Esophagus squamous epithelium (tissue), 5 donors: ENCODE data around the gene PCOLCE2. TPM values are rescaled to one million over a fixed set of nuclear protein-coding genes. Genes with fewer than 3 reads are reported as not detected.

Experiments used
- DNase-seq: peaks from one replicate; lab custom pipeline; 2025; lab: John Stamatoyannopoulos, UW
- H3K27ac ChIP-seq, 4 donors: fragments of 200-600 bp; sonication (generic); one replicate each; pipeline ENCODE4 v1.5.1; 2016 to 2019; ENCODE audit warnings: mild to moderate bottlenecking in 1 of 4
- H3K27me3 ChIP-seq, 4 donors: fragments of 200-600 bp; sonication (generic); 1 replicate in 3 of 4; 2 replicates in 1 of 4; pipeline versions ENCODE4 v1.5.1 to v1.6.0; 2017 to 2021; ENCODE audit warnings: antibody characterized with exemption in 1 of 4
- H3K36me3 ChIP-seq, 3 donors: fragments of 200-600 bp; sonication (generic); one replicate each; pipeline ENCODE4 v1.5.1; 2016 to 2019
- H3K4me1 ChIP-seq, 3 donors: fragments of 200-600 bp; sonication (generic); one replicate each; pipeline ENCODE4 v1.5.1; 2017 to 2019
- H3K4me3 ChIP-seq, 4 donors: fragments of 200-600 bp; sonication (generic); 1 replicate in 3 of 4; 2 replicates in 1 of 4; pipeline ENCODE4 v1.5.1; 2016 to 2019; ENCODE audit warnings: mild to moderate bottlenecking in 2 of 4, moderate library complexity in 1 of 4
- H3K9me3 ChIP-seq, 3 donors: fragments of 200-600 bp; sonication (generic); one replicate each; pipeline ENCODE4 v1.5.1; 2016 to 2019
- POLR2A ChIP-seq, 4 donors: fragments of 450-650 bp; IDR thresholded peaks; one replicate each; pipeline ENCODE4 v1.6.1; 2017; ENCODE audit warnings: antibody characterized with exemption in 4 of 4, mild to moderate bottlenecking in 4 of 4, moderate library complexity in 3 of 4
- WGBS, 2 donors: methylation state at CpG; one replicate each; pipeline ENCODE4 v1.1.5; 2018; 5-methylcytosine and 5-hydroxymethylcytosine counted together
- intact Hi-C: fragments of 100-400 bp; cut with DNase I; formaldehyde crosslinking; loops from one replicate; pipeline ENCODE4 v1.15.0; 2022
- total RNA-seq, 4 donors: library from RNA; depleted of rRNA; stranded (reverse); fragments of >200 nt; gene quantifications; one replicate each; pipeline ENCODE4 v1.1.0, GENCODE V29; 2016
- TF ChIP-seq, protein P1 (sequence below), 6 experiments: fragments of 450-650 bp in 4 of 6; fragments of 200-600 bp in 2 of 6; sonication (generic) in 2 of 6; IDR thresholded peaks; one replicate each; pipeline ENCODE4 v1.5.1; 2016 to 2019; ENCODE audit warnings: antibody characterized with exemption in 6 of 6, mild to moderate bottlenecking in 4 of 6, moderate library complexity in 4 of 6
- donor health status: DM: yes; HTN: yes; CAD: no.

PCOLCE2 gene
- total RNA-seq, 4 donors from 2014 or later: 0.38 to 19.1 (median 6.4) TPM

- Histone ChIP-seq H3K9me3 (no peaks in the 10 kb centered on the region), H3K4me1 (no peaks in the 10 kb centered on the region), H3K36me3 (no peaks in the 10 kb centered on the region), H3K27ac (no peak overlapping the region), H3K4me3 (no peak overlapping the region), H3K27me3 (peaks cover 0 to 12% (median 0%) of the 10 kb centered on the region in 4 donors)
- no peak for TF ChIP-seq POLR2A (IDR thresholded peaks at IDR 0.05)
- TF ChIP-seq, protein P1, sequence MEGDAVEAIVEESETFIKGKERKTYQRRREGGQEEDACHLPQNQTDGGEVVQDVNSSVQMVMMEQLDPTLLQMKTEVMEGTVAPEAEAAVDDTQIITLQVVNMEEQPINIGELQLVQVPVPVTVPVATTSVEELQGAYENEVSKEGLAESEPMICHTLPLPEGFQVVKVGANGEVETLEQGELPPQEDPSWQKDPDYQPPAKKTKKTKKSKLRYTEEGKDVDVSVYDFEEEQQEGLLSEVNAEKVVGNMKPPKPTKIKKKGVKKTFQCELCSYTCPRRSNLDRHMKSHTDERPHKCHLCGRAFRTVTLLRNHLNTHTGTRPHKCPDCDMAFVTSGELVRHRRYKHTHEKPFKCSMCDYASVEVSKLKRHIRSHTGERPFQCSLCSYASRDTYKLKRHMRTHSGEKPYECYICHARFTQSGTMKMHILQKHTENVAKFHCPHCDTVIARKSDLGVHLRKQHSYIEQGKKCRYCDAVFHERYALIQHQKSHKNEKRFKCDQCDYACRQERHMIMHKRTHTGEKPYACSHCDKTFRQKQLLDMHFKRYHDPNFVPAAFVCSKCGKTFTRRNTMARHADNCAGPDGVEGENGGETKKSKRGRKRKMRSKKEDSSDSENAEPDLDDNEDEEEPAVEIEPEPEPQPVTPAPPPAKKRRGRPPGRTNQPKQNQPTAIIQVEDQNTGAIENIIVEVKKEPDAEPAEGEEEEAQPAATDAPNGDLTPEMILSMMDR (IDR thresholded peaks at IDR 0.05): no peak
- DNase-seq: no peak
- intact Hi-C loops: no loop called here
- 53 to 64% methylated on average over 10 to 11 of the region's 11 CpGs for WGBS, 2 donors
Measured at GRCh38 chr3:142904639-142905436, 16.0 kb upstream of the PCOLCE2 start.

DNA sequence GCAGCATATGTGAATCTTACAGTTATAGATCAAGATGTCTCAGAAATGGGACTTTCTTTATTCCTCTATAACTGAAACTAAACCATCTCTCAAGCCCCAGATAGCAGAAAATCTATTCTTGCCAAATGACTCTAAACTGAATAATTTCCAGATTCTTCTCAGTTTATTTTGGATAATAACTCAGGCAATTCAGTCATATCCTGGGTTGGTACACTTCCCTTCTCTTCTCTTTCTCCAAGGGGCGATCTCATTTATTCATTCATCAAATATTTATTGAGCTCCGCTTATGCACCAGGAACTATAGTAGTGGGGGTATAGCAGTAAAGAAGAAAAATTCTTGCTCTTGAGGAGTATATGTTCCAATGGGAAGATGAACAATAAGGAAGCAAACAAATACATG is 13.5 kb upstream of the PCOLCE2 start:
- intact Hi-C loops: no loop called here
- TF ChIP-seq, protein P1 (IDR thresholded peaks at IDR 0.05): no peak
- no peak for TF ChIP-seq POLR2A (IDR thresholded peaks at IDR 0.05)
- Histone ChIP-seq H3K9me3 (no peaks in the 10 kb centered on the region), H3K4me1 (no peaks in the 10 kb centered on the region), H3K27me3 (peaks cover 0 to 13% (median 0%) of the 10 kb centered on the region in 4 donors), H3K4me3 (no peak overlapping the region), H3K36me3 (no peaks in the 10 kb centered on the region), H3K27ac (no peak overlapping the region)
- DNase-seq: no peak
- WGBS, 2 donors: 76 to 88% methylated on average over 2 of the region's 2 CpGs

DNA sequence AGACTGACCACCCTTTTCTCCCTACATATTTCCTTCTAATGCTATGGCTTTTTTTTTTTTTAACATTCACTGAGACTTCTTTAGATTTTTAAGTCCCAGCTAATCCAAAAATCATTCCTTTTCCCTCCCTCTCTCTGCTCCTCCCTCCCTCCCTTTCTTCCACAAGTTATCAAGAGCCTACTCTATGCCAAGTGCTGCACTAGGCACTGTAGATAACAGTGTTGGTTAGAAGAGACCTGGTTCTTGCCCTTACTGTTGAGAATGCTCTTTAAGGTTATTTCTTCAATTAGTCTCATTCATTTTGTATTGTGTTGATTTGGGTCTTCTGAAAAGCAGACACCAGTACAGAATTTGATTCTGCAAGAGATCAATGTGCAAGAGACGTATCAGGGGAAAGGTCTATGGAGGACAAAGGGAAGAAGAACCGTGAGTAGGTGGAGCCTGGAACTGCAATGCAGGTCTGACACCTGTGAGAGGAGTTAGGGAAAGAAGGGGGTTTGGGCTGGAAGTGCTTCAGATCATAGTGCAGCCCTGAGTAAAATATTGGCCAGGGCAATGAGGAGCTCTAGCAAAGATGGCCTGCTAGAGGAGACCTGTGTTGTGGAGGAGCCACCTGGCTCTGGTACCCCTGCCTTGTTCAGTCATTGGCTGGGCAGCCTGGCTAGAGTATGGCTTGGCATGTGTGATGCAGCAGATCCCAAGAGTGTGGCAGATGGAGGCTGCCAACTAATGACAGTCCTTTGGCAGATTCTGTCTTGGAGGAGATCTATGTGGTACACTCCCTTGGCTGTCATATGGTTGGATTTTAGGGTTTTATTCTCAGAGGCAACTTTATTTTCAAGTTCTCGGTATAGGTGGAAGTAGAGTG is 9.7 kb upstream of the PCOLCE2 start:
- intact Hi-C loops: no loop called here
- Histone ChIP-seq H3K4me3 (no peak overlapping the region), H3K4me1 (no peaks in the 10 kb centered on the region), H3K9me3 (no peaks in the 10 kb centered on the region), H3K27me3 (peaks cover 0 to 10% (median 0%) of the 10 kb centered on the region in 4 donors), H3K27ac (no peak overlapping the region), H3K36me3 (no peaks in the 10 kb centered on the region)
- WGBS, 2 donors: 65 to 73% methylated on average over 3 of the region's 3 CpGs
- no peak for TF ChIP-seq POLR2A (IDR thresholded peaks at IDR 0.05)
- TF ChIP-seq, protein P1 (IDR thresholded peaks at IDR 0.05): no peak
- no peak for DNase-seq

- no peaks in the 10 kb centered on the region for H3K4me1 ChIP-seq
- H3K9me3 ChIP-seq: no peaks in the 10 kb centered on the region
- TF ChIP-seq, protein P1 (IDR thresholded peaks at IDR 0.05): no peak
- TF ChIP-seq POLR2A (IDR thresholded peaks at IDR 0.05): no peak
- no peak overlapping the region for H3K4me3 ChIP-seq
- DNase-seq: no peak
- peaks cover 0 to 10% (median 0%) of the 10 kb centered on the region in 4 donors for H3K27me3 ChIP-seq
- intact Hi-C loops: no loop called here
- H3K36me3 ChIP-seq: no peaks in the 10 kb centered on the region
- no peak overlapping the region for H3K27ac ChIP-seq
- 50 to 66% methylated on average over 2 of the region's 2 CpGs for WGBS, 2 donors
Measured at GRCh38 chr3:142897807-142898206, 8.9 kb upstream of the PCOLCE2 start.

- no peak overlapping the region for H3K27ac ChIP-seq
- peaks cover 0 to 10% (median 0%) of the 10 kb centered on the region in 4 donors for H3K27me3 ChIP-seq
- intact Hi-C loops: no loop called here
- no peaks in the 10 kb centered on the region for H3K9me3 ChIP-seq
- no peaks in the 10 kb centered on the region for H3K36me3 ChIP-seq
- H3K4me1 ChIP-seq: no peaks in the 10 kb centered on the region
- TF ChIP-seq, protein P1 (IDR thresholded peaks at IDR 0.05): no peak
- TF ChIP-seq POLR2A (IDR thresholded peaks at IDR 0.05): no peak
- 36 to 47% methylated on average over 1 of the region's 1 CpG for WGBS, 2 donors
- DNase-seq: no peak
- no peak overlapping the region for H3K4me3 ChIP-seq
Measured at GRCh38 chr3:142896996-142897395, 8.1 kb upstream of the PCOLCE2 start.
